K562 (cell line): ENCODE data around the gene CFAP92. TPM values are rescaled to one million over a fixed set of nuclear protein-coding genes. Genes with fewer than 3 reads are reported as not detected.

Source experiments
- ATAC-seq: fragments of 200-7000 bp; cut with Tn5 transposase; 3 replicates; pipeline ENCODE4 v1.9.1; 2020; ENCODE audit warnings: moderate library complexity
- BruUV-seq: library from RNA; stranded (reverse); fragments of 400-500 nt; replicated peaks from 2 replicates; lab custom pipeline; 2021; lab: Mats Ljungman, UMichigan
- CTCF ChIA-PET: fragments of 300-600 bp; formaldehyde crosslinking; extraction: SDS; loops from one replicate; lab custom pipeline; 2021; ENCODE audit warnings: low intra/inter-chr PET ratio; lab: Yijun Ruan, JAX
- POLR2A ChIA-PET: fragments of 300-600, 350-650 bp; sonication (Branson Sonifier 250); formaldehyde crosslinking; extraction: SDS; loops from one replicate; lab custom pipeline; 2021; ENCODE audit warnings: antibody characterized with exemption, inconsistent platforms; lab: Yijun Ruan, JAX
- DNase-seq, 4 experiments: peaks; one replicate each; pipeline versions ENCODE4 v3.0.0 to v3.0.0-alpha.2; 2011 to 2018; ENCODE audit warnings: low spot score in 3 of 4, mixed read lengths in 3 of 4; ENCODE audit errors: extremely low read depth in 1 of 4
- FAIRE-seq: peaks from 2 replicates; lab custom pipeline; 2011; peaks lifted over from hg19 to GRCh38; lab: Jason Lieb, UNC
- H2AFZ ChIP-seq: 2 replicates; pipeline ENCODE4 v1.6.0; 2011; ENCODE audit warnings: low read depth, low read length, control low read depth, inconsistent platforms
- H3K27ac ChIP-seq: fragments of 200-600 bp; 3 replicates; pipeline ENCODE4 v1.8.0; 2011; ENCODE audit warnings: low read depth, mild to moderate bottlenecking, control low read depth, inconsistent platforms, low read length, moderate library complexity, mixed read lengths; ENCODE audit errors: extremely low read depth
- H3K27me3 ChIP-seq, 2 experiments: fragments of 300-600 bp in 1 of 2; 2 replicates in 1 of 2; 3 replicates in 1 of 2; pipeline versions ENCODE4 v1.6.0 to v1.8.0; 2011; ENCODE audit warnings: inconsistent platforms in 2 of 2, low read length in 2 of 2, mild to moderate bottlenecking in 1 of 2, mixed read lengths in 1 of 2, moderate library complexity in 1 of 2; ENCODE audit not compliant: control insufficient read depth in 2 of 2, insufficient read depth in 2 of 2
- H3K36me3 ChIP-seq: fragments of 300-600 bp; 3 replicates; pipeline ENCODE4 v1.8.0; 2011; ENCODE audit warnings: mild to moderate bottlenecking, low read length, inconsistent platforms; ENCODE audit not compliant: control insufficient read depth, insufficient read depth
- H3K4me1 ChIP-seq, 2 experiments: fragments of 200-600 bp in 1 of 2; replicated peaks in 1 of 2; 2 replicates in 1 of 2; 3 replicates in 1 of 2; pipeline versions ENCODE4 v1.5.1 to v1.8.0; 2011; ENCODE audit warnings: inconsistent platforms in 2 of 2, low read length in 2 of 2, mild to moderate bottlenecking in 1 of 2, mixed read lengths in 1 of 2, moderate library complexity in 1 of 2; ENCODE audit not compliant: control insufficient read depth in 2 of 2, insufficient read depth in 2 of 2
- H3K4me2 ChIP-seq: 2 replicates; pipeline ENCODE4 v1.6.1; 2011; ENCODE audit warnings: low read length, control low read depth, inconsistent platforms, mixed read lengths; ENCODE audit not compliant: insufficient read depth
- H3K4me3 ChIP-seq: fragments of 200-600 bp; sonication (generic), shearing (Covaris generic); 2 replicates; pipeline ENCODE4 v1.5.1; 2016; ENCODE audit warnings: control low read depth, inconsistent platforms
- H3K79me2 ChIP-seq: fragments of 200-600 bp; 3 replicates; pipeline ENCODE4 v1.8.0; 2011; ENCODE audit warnings: low read length, inconsistent platforms; ENCODE audit not compliant: control insufficient read depth, insufficient read depth
- H3K9ac ChIP-seq, 2 experiments: 2 replicates each; pipeline versions ENCODE4 v1.6.0 to v1.6.1; 2011; ENCODE audit warnings: low read depth in 2 of 2, low read length in 2 of 2, control low read depth in 1 of 2, inconsistent platforms in 1 of 2, mild to moderate bottlenecking in 1 of 2, mixed read lengths in 1 of 2; ENCODE audit not compliant: insufficient read depth in 1 of 2
- H3K9me1 ChIP-seq: one replicate; pipeline ENCODE4 v1.6.0; 2011; ENCODE audit warnings: inconsistent platforms, mild to moderate bottlenecking, low read length, moderate library complexity; ENCODE audit not compliant: control insufficient read depth, insufficient read depth
- H3K9me3 ChIP-seq: replicated peaks from 2 replicates; pipeline ENCODE4 v1.5.1; 2011; ENCODE audit warnings: low read depth, low read length, inconsistent platforms; ENCODE audit not compliant: control insufficient read depth, insufficient read depth
- H4K20me1 ChIP-seq: replicated peaks from 2 replicates; pipeline ENCODE4 v1.6.1; 2011; ENCODE audit warnings: low read length, inconsistent platforms, mixed read lengths; ENCODE audit not compliant: control insufficient read depth, insufficient read depth
- ARID3A ChIP-seq: IDR thresholded peaks from 2 replicates; pipeline ENCODE4 v1.6.1; 2012; ENCODE audit warnings: low read depth, low read length, improper control_type of control experiment, borderline replicate concordance
- CSDE1 ChIP-seq, 2 experiments: fragments of 450-650 bp; IDR thresholded peaks; 2 replicates each; pipeline ENCODE4 v1.6.1; 2016; ENCODE audit warnings: mild to moderate bottlenecking in 1 of 2
- GABPB1 ChIP-seq: sonication (generic); formaldehyde crosslinking; IDR thresholded peaks from 2 replicates; pipeline ENCODE4 v1.8.0; 2022; ENCODE audit warnings: mild to moderate bottlenecking, missing genetic modification reagents
- GABPB2 ChIP-seq: fragments of 250-450 bp; sonication (Bioruptor Pico); conservative IDR thresholded peaks from 2 replicates; pipeline ENCODE4 v1.5.1; 2021; ENCODE audit warnings: mild to moderate bottlenecking
- LARP7 ChIP-seq: fragments of 450-650 bp; IDR thresholded peaks from 2 replicates; pipeline ENCODE4 v1.6.1; 2016
- MCM5 ChIP-seq: fragments of 450-650 bp; IDR thresholded peaks from 2 replicates; pipeline ENCODE4 v1.6.1; 2016; ENCODE audit warnings: low read depth
- PHB ChIP-seq: fragments of 250-450 bp; sonication (Bioruptor Pico); IDR thresholded peaks from 2 replicates; pipeline ENCODE4 v1.5.0; 2021
- POLR2AphosphoS2 ChIP-seq: IDR thresholded peaks from 2 replicates; pipeline ENCODE4 v1.6.1; 2012; ENCODE audit warnings: low read length, improper control_type of control experiment
- SREBF2 ChIP-seq: sonication (generic); formaldehyde crosslinking; IDR thresholded peaks from 2 replicates; pipeline ENCODE4 v1.4.0; 2020; ENCODE audit warnings: mild to moderate bottlenecking, missing genetic modification reagents
- ZBTB9 ChIP-seq: fragments of 450-650 bp; formaldehyde crosslinking; IDR thresholded peaks from 2 replicates; pipeline ENCODE4 v1.4.0; 2020; ENCODE audit warnings: mild to moderate bottlenecking, moderate library complexity
- ZNF165 ChIP-seq: fragments of 250-450 bp; sonication (Bioruptor Pico); IDR thresholded peaks from 2 replicates; pipeline ENCODE4 v1.4.0; 2020; ENCODE audit warnings: borderline replicate concordance
- ZNF445 ChIP-seq: fragments of 250-450 bp; sonication (Bioruptor Pico); IDR thresholded peaks from 2 replicates; pipeline ENCODE4 v1.4.0; 2020; ENCODE audit warnings: low read depth, mild to moderate bottlenecking, moderate library complexity
- ZNF695 ChIP-seq: fragments of 450-650 bp; formaldehyde crosslinking; IDR thresholded peaks from 2 replicates; pipeline ENCODE4 v1.4.0; 2020; ENCODE audit warnings: mild to moderate bottlenecking, moderate library complexity
- WGBS: fragments of 100-300 bp; shearing (Covaris generic); methylation state at CpG from one replicate; pipeline ENCODE4 v1.1.6; 2016; ENCODE audit warnings: low coverage, mixed read lengths; ENCODE audit not compliant: insufficient coverage; ENCODE audit errors: missing lambda C conversion rate; 5-methylcytosine and 5-hydroxymethylcytosine counted together
- in situ Hi-C: fragments of 300-500 bp; cut with MboI; formaldehyde crosslinking; loops from 4 replicates; pipeline ENCODE4 v1.15.0; 2018; ENCODE audit warnings: inconsistent platforms, mixed read lengths
- intact Hi-C: fragments of 100-400 bp; cut with micrococcal nuclease; formaldehyde crosslinking; loops from 2 replicates; pipeline ENCODE4 v1.14.2; 2022
- polyA plus RNA-seq, 8 experiments: library from polyadenylated mRNA; depleted of rRNA in 4 of 8; stranded (reverse) in 5 of 8; unstranded in 3 of 8; fragments of >200 nt; fragmentation: Nextera tagmentation in 2 of 8; fragmentation: Illumina TruSeq in 1 of 8; extraction: Ambion mirVana in 2 of 8; extraction: Trizol in 1 of 8; gene quantifications; 2 replicates each; pipeline versions ENCODE4 v1.2.1 to v1.2.3, GENCODE V29; 2011 to 2014; ENCODE audit warnings: inconsistent platforms in 1 of 8, missing spikeins in 1 of 8
- total RNA-seq, 7 experiments: library from RNA; depleted of rRNA in 6 of 7; stranded (reverse); fragments of >200 nt in 6 of 7; fragmentation: Illumina TruSeq in 2 of 7; extraction: Trizol in 2 of 7; gene quantifications; 2 replicates each; pipeline versions ENCODE4 v1.2.1 to v1.2.3, GENCODE V29; 2011 to 2021; ENCODE audit warnings: low replicate concordance in 1 of 7
- TF ChIP-seq, protein P1 (sequence below): fragments of 450-650 bp; IDR thresholded peaks from 2 replicates; pipeline ENCODE4 v1.6.1; 2017; ENCODE audit warnings: antibody characterized with exemption, mild to moderate bottlenecking
- TF ChIP-seq, protein P2 (sequence below): fragments of 450-650 bp; IDR thresholded peaks from 2 replicates; pipeline ENCODE4 v1.6.1; 2016; ENCODE audit warnings: antibody characterized with exemption

Gene CFAP92
- total and polyA plus RNA-seq, 9 of the 15 experiments (the other 6 are each of a cell fraction or from before 2014, with no cell fraction given) = 0.06 to 0.62 (median 0.36) TPM

DNA sequence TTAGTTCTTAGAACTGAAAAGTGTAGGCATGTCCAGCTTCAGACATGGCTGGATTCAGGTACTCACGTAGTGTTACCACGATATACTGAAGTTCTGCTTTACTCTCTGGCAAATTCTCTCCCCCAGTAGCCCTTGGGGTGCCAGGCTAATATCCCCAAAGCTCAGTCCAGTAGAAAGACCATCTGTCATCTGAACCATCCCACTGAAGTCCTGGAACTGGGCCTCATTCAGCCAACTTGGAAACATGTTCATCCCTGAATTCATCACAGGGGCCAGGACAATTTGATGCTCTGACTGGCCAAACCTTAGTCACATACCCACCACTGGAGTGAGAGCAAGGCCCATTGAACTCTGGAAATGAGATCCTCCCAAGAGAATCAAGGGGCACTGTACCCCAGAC is 15.4 kb upstream of the CFAP92 start (continued):
- TF ChIP-seq GABPB1 (CRISPR knock-in tag) (no peak), ARID3A (no peak)

GRCh38 chr3:129007792-129008191 is 13.9 kb upstream of the CFAP92 start:
- ChIA-PET CTCF (no interaction called here), POLR2A (interaction anchor here (1.1 kb wide), 1 partner anchor 14 kb away, joined by 3 read pairs; no protein-coding TSS in a partner anchor)
- no peak overlapping the region for H3K4me3 ChIP-seq
- no TSS peak for BruUV-seq
- no peak overlapping the region for H3K4me2 ChIP-seq
- H3K79me2 ChIP-seq = no peaks in the 10 kb centered on the region
- no peak overlapping the region for H3K9ac ChIP-seq
- H3K27ac ChIP-seq = no peak overlapping the region
- intact Hi-C loops = no loop called here
- peaks cover 2 to 15% of the 10 kb centered on the region in 2 experiments; a peak in 3 of 5 replicates for H3K27me3 ChIP-seq
- ATAC-seq (no peak), FAIRE-seq (no peak), DNase-seq (no peak)
- no peaks in the 10 kb centered on the region for H4K20me1 ChIP-seq
- in situ Hi-C loops = no loop called here
- 25% methylated on average over 2 of the region's 2 CpGs for WGBS
- H3K36me3 ChIP-seq = no peaks in the 10 kb centered on the region
- H3K9me3 ChIP-seq = no peaks in the 10 kb centered on the region
- no peaks in the 10 kb centered on the region for H3K9me1 ChIP-seq
- no peaks in the 10 kb centered on the region for H3K4me1 ChIP-seq
- no peak overlapping the region for H2AFZ ChIP-seq
- TF ChIP-seq, protein P1, sequence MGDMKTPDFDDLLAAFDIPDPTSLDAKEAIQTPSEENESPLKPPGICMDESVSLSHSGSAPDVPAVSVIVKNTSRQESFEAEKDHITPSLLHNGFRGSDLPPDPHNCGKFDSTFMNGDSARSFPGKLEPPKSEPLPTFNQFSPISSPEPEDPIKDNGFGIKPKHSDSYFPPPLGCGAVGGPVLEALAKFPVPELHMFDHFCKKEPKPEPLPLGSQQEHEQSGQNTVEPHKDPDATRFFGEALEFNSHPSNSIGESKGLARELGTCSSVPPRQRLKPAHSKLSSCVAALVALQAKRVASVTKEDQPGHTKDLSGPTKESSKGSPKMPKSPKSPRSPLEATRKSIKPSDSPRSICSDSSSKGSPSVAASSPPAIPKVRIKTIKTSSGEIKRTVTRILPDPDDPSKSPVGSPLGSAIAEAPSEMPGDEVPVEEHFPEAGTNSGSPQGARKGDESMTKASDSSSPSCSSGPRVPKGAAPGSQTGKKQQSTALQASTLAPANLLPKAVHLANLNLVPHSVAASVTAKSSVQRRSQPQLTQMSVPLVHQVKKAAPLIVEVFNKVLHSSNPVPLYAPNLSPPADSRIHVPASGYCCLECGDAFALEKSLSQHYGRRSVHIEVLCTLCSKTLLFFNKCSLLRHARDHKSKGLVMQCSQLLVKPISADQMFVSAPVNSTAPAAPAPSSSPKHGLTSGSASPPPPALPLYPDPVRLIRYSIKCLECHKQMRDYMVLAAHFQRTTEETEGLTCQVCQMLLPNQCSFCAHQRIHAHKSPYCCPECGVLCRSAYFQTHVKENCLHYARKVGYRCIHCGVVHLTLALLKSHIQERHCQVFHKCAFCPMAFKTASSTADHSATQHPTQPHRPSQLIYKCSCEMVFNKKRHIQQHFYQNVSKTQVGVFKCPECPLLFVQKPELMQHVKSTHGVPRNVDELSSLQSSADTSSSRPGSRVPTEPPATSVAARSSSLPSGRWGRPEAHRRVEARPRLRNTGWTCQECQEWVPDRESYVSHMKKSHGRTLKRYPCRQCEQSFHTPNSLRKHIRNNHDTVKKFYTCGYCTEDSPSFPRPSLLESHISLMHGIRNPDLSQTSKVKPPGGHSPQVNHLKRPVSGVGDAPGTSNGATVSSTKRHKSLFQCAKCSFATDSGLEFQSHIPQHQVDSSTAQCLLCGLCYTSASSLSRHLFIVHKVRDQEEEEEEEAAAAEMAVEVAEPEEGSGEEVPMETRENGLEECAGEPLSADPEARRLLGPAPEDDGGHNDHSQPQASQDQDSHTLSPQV = no peak
- TF ChIP-seq POLR2AphosphoS2 (no peak), MCM5 (no peak), CSDE1 (IDR thresholded peaks at IDR 0.05) (no peak), ZNF165 (no peak), LARP7 (no peak), SREBF2 (no peak), GABPB2 (CRISPR knock-in tag) (no peak), ZNF695 (CRISPR knock-in tag) (no peak), ZNF445 (CRISPR knock-in tag) (no peak), PHB (CRISPR knock-in tag) (no peak), ZBTB9 (CRISPR knock-in tag) (no peak)
- TF ChIP-seq, protein P2, sequence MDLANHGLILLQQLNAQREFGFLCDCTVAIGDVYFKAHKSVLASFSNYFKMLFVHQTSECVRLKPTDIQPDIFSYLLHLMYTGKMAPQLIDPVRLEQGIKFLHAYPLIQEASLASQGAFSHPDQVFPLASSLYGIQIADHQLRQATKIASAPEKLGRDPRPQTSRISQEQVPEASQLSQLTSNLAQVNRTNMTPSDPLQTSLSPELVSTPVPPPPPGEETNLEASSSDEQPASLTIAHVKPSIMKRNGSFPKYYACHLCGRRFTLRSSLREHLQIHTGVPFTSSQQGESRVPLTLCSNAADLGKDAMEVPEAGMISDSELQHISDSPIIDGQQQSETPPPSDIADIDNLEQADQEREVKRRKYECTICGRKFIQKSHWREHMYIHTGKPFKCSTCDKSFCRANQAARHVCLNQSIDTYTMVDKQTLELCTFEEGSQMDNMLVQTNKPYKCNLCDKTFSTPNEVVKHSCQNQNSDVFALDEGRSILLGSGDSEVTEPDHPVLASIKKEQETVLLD = no peak
